B cell (primary cell): Measurements from ENCODE around the gene TMC3. TPM values are rescaled to one million over a fixed set of nuclear protein-coding genes. Genes with fewer than 3 reads are reported as not detected.
A peak's percentile ranks its signal among the peaks of the same experiment; 100 is the strongest.

Experiments
- ATAC-seq: fragments of 200-7000 bp; cut with Tn5 transposase; one replicate; pipeline ENCODE4 v1.10.0; 2021; ENCODE audit warnings: low read depth, mild to moderate bottlenecking, moderate number of reproducible peaks, moderate library complexity
- CTCF ChIA-PET: fragments of 350-600 bp; sonication (Branson Sonifier 250); formaldehyde crosslinking; loops from one replicate; lab custom pipeline; 2021; ENCODE audit warnings: antibody characterized with exemption, inconsistent platforms; lab: Charles Lee
- POLR2A ChIA-PET: fragments of 350-600 bp; sonication (Branson Sonifier 250); formaldehyde crosslinking; loops from one replicate; lab custom pipeline; 2021; ENCODE audit warnings: antibody characterized with exemption; lab: Charles Lee
- DNase-seq: peaks from one replicate; pipeline ENCODE4 v3.0.0; 2013
- H2AFZ ChIP-seq: 2 replicates; pipeline ENCODE4 v1.6.1; 2012; ENCODE audit warnings: mild to moderate bottlenecking, low read depth, low read length; ENCODE audit not compliant: insufficient read depth, poor library complexity, severe bottlenecking
- H3K27ac ChIP-seq, 2 donors: 1 replicate in 1 of 2; 2 replicates in 1 of 2; pipeline ENCODE4 v1.5.1; 2012 to 2013; ENCODE audit warnings: low read length in 2 of 2, mild to moderate bottlenecking in 2 of 2, moderate library complexity in 1 of 2
- H3K27me3 ChIP-seq, 4 experiments: fragments of 200-600 bp in 1 of 4; sonication (generic) in 1 of 4; replicated peaks in 1 of 4; 1 replicate in 2 of 4; 2 replicates in 2 of 4; pipeline versions ENCODE4 v1.6.1 to v1.7.0; 2013 to 2016; ENCODE audit warnings: low read length in 3 of 4, mild to moderate bottlenecking in 2 of 4, mixed read lengths in 1 of 4, moderate library complexity in 1 of 4; ENCODE audit not compliant: insufficient read depth in 4 of 4, control insufficient read depth in 3 of 4; ENCODE audit errors: control extremely low read depth in 1 of 4
- H3K36me3 ChIP-seq, 2 experiments: replicated peaks in 1 of 2; 1 replicate in 1 of 2; 2 replicates in 1 of 2; pipeline versions ENCODE4 v1.6.1 to v1.7.1; 2013; ENCODE audit warnings: low read length in 1 of 2; ENCODE audit not compliant: insufficient read depth in 2 of 2, control insufficient read depth in 1 of 2; ENCODE audit errors: control extremely low read depth in 1 of 2, extremely low read depth in 1 of 2
- H3K4me1 ChIP-seq, 2 donors: fragments of 200-600 bp in 1 of 2; sonication (generic) in 1 of 2; 1 replicate in 1 of 2; 2 replicates in 1 of 2; pipeline versions ENCODE4 v1.5.1 to v1.6.1; 2013 to 2017; ENCODE audit warnings: low read length in 2 of 2; ENCODE audit not compliant: control insufficient read depth in 2 of 2, insufficient read depth in 2 of 2
- H3K4me2 ChIP-seq: replicated peaks from 2 replicates; pipeline ENCODE3; 2012; ENCODE audit warnings: mild to moderate bottlenecking, low read depth, low read length; ENCODE audit not compliant: poor library complexity, severe bottlenecking
- H3K4me3 ChIP-seq, 5 experiments: fragments of 200-600 bp in 1 of 5; sonication (generic) in 1 of 5; 1 replicate in 3 of 5; 2 replicates in 2 of 5; pipeline versions ENCODE4 v1.5.1 to v1.7.0; 2011 to 2016; ENCODE audit warnings: low read length in 4 of 5, mild to moderate bottlenecking in 4 of 5, low read depth in 2 of 5, control low read depth in 1 of 5, moderate library complexity in 1 of 5; ENCODE audit not compliant: insufficient read depth in 1 of 5; ENCODE audit errors: control extremely low read depth in 1 of 5, extremely low read depth in 1 of 5
- H3K79me2 ChIP-seq: fragments of 200-600 bp; sonication (generic); one replicate; pipeline ENCODE4 v1.6.0; 2016; ENCODE audit warnings: low read length; ENCODE audit not compliant: control insufficient read depth, insufficient read depth
- H3K9ac ChIP-seq: fragments of 200-600 bp; sonication (generic); 2 replicates; pipeline ENCODE4 v1.6.1; 2017; ENCODE audit warnings: mild to moderate bottlenecking, low read length, moderate library complexity
- H3K9me3 ChIP-seq, 3 donors: one replicate each; pipeline versions ENCODE4 v1.6.1 to v1.7.1; 2013; ENCODE audit warnings: low read length in 2 of 3; ENCODE audit not compliant: control insufficient read depth in 2 of 3, insufficient read depth in 1 of 3; ENCODE audit errors: control extremely low read depth in 1 of 3
- H4K20me1 ChIP-seq: 2 replicates; pipeline ENCODE4 v1.6.0; 2012; ENCODE audit warnings: mild to moderate bottlenecking, low read length; ENCODE audit not compliant: insufficient read depth, control insufficient read depth, poor library complexity, severe bottlenecking
- H3K27ac Mint-ChIP-seq: one replicate; pipeline ENCODE4 v1.8.0; 2021; ENCODE audit warnings: mixed read lengths
- H3K27me3 Mint-ChIP-seq: one replicate; pipeline ENCODE4 v1.8.0; 2021; ENCODE audit warnings: mixed read lengths
- H3K4me1 Mint-ChIP-seq: one replicate; pipeline ENCODE4 v1.8.0; 2021; ENCODE audit warnings: mixed read lengths
- H3K4me3 Mint-ChIP-seq: one replicate; pipeline ENCODE4 v1.8.0; 2021; ENCODE audit warnings: mixed read lengths
- H3K9me3 Mint-ChIP-seq: one replicate; pipeline ENCODE4 v1.8.0; 2022; ENCODE audit warnings: mixed read lengths; ENCODE audit not compliant: insufficient read depth
- CTCF ChIP-seq: fragments of 200-600 bp; IDR thresholded peaks from one replicate; pipeline ENCODE4 v1.8.0; 2022; ENCODE audit warnings: antibody characterized with exemption, mild to moderate bottlenecking
- EZH2 ChIP-seq: IDR thresholded peaks from 2 replicates; pipeline ENCODE4 v1.6.1; 2012; ENCODE audit warnings: borderline replicate concordance, low read depth, mild to moderate bottlenecking, moderate library complexity, low read length; ENCODE audit not compliant: insufficient read depth, poor library complexity, severe bottlenecking
- WGBS: methylation state at CpG from one replicate; pipeline ENCODE4 v1.1.5; 2013; ENCODE audit warnings: missing lambda C conversion rate; ENCODE audit not compliant: insufficient coverage; 5-methylcytosine and 5-hydroxymethylcytosine counted together
- intact Hi-C: fragments of 100-400 bp; cut with micrococcal nuclease; formaldehyde crosslinking; loops from one replicate; pipeline ENCODE4 v1.10.0; 2022
- polyA plus RNA-seq: library from polyadenylated mRNA; depleted of rRNA; stranded (reverse); fragments of >200 nt; gene quantifications from 2 replicates; pipeline ENCODE4 v1.2.3, GENCODE V29; 2012
- total RNA-seq, 2 donors: library from RNA; stranded (reverse); fragments of 120-200 nt in 1 of 2; gene quantifications; 1 replicate in 1 of 2; 2 replicates in 1 of 2; pipeline versions ENCODE4 v1.2.3 to v1.2.4, GENCODE V29; 2013 to 2022

Gene TMC3
- total and polyA plus RNA-seq, 2 donors (not counting 1 experiment from before 2014, with no cell fraction given): not detected

GRCh38 chr15:81330366-81331090, 43.5 kb downstream of the TMC3 start:
- Histone ChIP-seq H3K27me3 (no peaks in the 10 kb centered on the region), H3K9ac (no peak overlapping the region), H3K4me3 (no peak overlapping the region), H3K4me1 (peaks cover 0 to 4% of the 10 kb centered on the region in 2 donors), H3K9me3 (no peaks in the 10 kb centered on the region), H4K20me1 (no peaks in the 10 kb centered on the region), H3K79me2 (peaks cover 6% of the 10 kb centered on the region), H3K36me3 (no peaks in the 10 kb centered on the region), H2AFZ (no peak overlapping the region), H3K4me2 (no peak overlapping the region), H3K27ac (no peak overlapping the region)
- H3K4me1 Mint-ChIP-seq: peaks cover 6% of the 10 kb centered on the region
- peak overlapping the region; percentile 42 for H3K4me3 Mint-ChIP-seq
- no peaks in the 10 kb centered on the region for H3K9me3 Mint-ChIP-seq
- intact Hi-C loops: no loop called here
- ATAC-seq (no peak), DNase-seq (no peak)
- 88% methylated on average over 5 of the region's 5 CpGs for WGBS
- H3K27ac Mint-ChIP-seq: no peak overlapping the region
- ChIA-PET POLR2A (no interaction called here), CTCF (interaction anchor here (1.2 to 20.0 kb wide), 3 partner anchors 55 to 65 kb away, joined by 4 to 306 read pairs (median 119); no protein-coding TSS in a partner anchor)
- TF ChIP-seq CTCF: no peak
- no peak for TF ChIP-seq EZH2
- H3K27me3 Mint-ChIP-seq: no peaks in the 10 kb centered on the region

- Histone ChIP-seq H3K27me3 (no peaks in the 10 kb centered on the region), H3K4me1 (peaks cover 6 to 12% of the 10 kb centered on the region in 2 donors), H4K20me1 (no peaks in the 10 kb centered on the region), H3K9me3 (no peaks in the 10 kb centered on the region), H3K4me3 (no peak overlapping the region), H3K36me3 (no peaks in the 10 kb centered on the region), H2AFZ (no peak overlapping the region), H3K79me2 (peaks cover 16% of the 10 kb centered on the region), H3K4me2 (no peak overlapping the region), H3K9ac (no peak overlapping the region), H3K27ac (no peak overlapping the region)
- WGBS: 100% methylated on average over 1 of the region's 2 CpGs
- Mint-ChIP-seq H3K4me1 (peaks cover 10% of the 10 kb centered on the region), H3K9me3 (no peaks in the 10 kb centered on the region), H3K27me3 (no peaks in the 10 kb centered on the region), H3K27ac (no peak overlapping the region), H3K4me3 (no peak overlapping the region)
- DNase-seq (no peak), ATAC-seq (no peak)
- ChIA-PET CTCF (interaction anchor here (1.2 to 20.0 kb wide), 3 partner anchors 27 to 64 kb away, joined by 4 to 306 read pairs (median 5); no protein-coding TSS in a partner anchor), POLR2A (no interaction called here)
- intact Hi-C loops: no loop called here
- TF ChIP-seq EZH2: no peak
- TF ChIP-seq CTCF: no peak
Measured at GRCh38 chr15:81329446-81329845, 44.6 kb downstream of the TMC3 start.
